Stomach (tissue), 4 donors: ENCODE measurements around the gene C8B.

Source experiments
- CTCF ChIP-seq, 7 experiments: fragments of 450-650 bp in 4 of 7; fragments of 200-600 bp in 3 of 7; sonication (generic) in 3 of 7; IDR thresholded peaks; one replicate each; pipeline ENCODE4 v1.5.1; 2016 to 2019; ENCODE audit warnings: antibody characterized with exemption in 7 of 7, control low read depth in 2 of 7, mild to moderate bottlenecking in 1 of 7
- EP300 ChIP-seq: sonication (generic); formaldehyde crosslinking; IDR thresholded peaks from one replicate; pipeline ENCODE4 v1.6.1; 2017; ENCODE audit warnings: antibody characterized with exemption
- POLR2A ChIP-seq, 4 donors: fragments of 450-650 bp; IDR thresholded peaks; one replicate each; pipeline ENCODE4 v1.6.1; 2016; ENCODE audit warnings: antibody characterized with exemption in 4 of 4, control low read depth in 2 of 4, mild to moderate bottlenecking in 1 of 4, moderate library complexity in 1 of 4
- POLR2AphosphoS5 ChIP-seq, 3 donors: sonication (generic); formaldehyde crosslinking; IDR thresholded peaks; one replicate each; pipeline ENCODE4 v1.6.1; 2016; ENCODE audit warnings: antibody characterized with exemption in 3 of 3

- TF ChIP-seq POLR2A (IDR thresholded peaks at IDR 0.05) (no peak), CTCF (IDR thresholded peaks at IDR 0.05) (no peak), EP300 (no peak), POLR2AphosphoS5 (IDR thresholded peaks at IDR 0.05) (no peak)
Measured at GRCh38 chr1:56938646-56939045, 27.2 kb downstream of the C8B start.
